Measurements from ENCODE around the gene TENM3.
A peak's percentile ranks its signal among the peaks of the same experiment; 100 is the strongest.

TENM3 gene

DNA sequence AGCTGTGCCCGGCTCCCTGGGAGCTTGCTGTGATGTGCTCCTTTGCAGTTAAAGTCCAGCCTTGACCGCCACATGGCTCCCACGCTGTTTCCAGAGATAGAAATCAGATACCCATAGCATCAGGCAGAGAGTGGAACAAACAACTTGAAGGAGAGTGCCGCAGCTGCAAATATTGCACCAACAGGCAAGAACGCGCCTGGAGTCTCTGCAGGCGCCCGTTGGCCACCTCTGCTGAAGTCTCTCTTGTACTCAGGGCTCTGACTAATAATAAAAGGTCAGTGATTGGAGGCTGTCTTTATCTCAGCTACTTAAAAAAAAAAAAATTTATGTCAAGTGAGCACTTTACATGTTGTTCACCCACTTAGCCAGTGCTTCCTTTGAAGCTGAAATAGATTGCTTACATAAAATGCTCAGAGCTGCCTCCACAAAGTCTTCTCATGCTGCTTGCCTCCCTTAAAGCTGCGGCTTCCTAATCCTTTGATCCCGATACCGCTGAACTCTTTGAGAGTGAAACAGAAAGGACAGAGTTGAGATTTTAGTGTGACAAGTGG, 30.9 kb upstream of the TENM3 start:
- Histone ChIP-seq H3K36me3 (ENCODE audit: insufficient read depth, low read length) (no peaks in the 10 kb centered on the region), H3K9me3 (replicated peaks; ENCODE audit: low read length) (no peaks in the 10 kb centered on the region), H3K4me3 (ENCODE audit: low read length) (peak overlapping the region; percentile 60), H3K4me1 (ENCODE audit: control insufficient read depth, insufficient read depth, low read length) (peaks cover 34% of the 10 kb centered on the region), H3K9ac (ENCODE audit: low read depth, low read length) (peak overlapping the region; percentile 69), H3K27me3 (ENCODE audit: control insufficient read depth, insufficient read depth, low read length) (no peaks in the 10 kb centered on the region), H3K4me2 (ENCODE audit: low read length) (peak overlapping the region; percentile 77)

DNA sequence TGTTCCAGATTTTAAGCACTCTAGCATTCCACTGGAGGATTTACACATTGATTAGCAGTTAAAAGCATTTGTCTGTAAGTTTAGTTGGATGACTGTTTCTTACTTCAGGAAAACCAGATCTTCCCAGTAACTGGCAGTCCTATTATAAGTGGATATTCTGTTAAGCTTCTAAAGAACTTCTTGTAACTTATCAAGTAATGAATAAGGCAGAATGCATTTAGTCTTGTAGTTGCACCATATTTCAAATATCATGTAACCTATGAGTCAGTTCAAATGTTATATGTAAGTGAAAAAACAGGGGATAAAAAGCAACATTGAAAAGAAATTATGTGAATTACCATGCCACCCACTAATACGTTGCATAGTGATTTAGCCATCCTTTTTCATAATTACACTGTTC, 30.2 kb upstream of the TENM3 start:
- Histone ChIP-seq H3K9me3 (replicated peaks; ENCODE audit: low read length) (no peaks in the 10 kb centered on the region), H3K4me3 (ENCODE audit: low read length) (peak overlapping the region; percentile 60), H3K4me2 (ENCODE audit: low read length) (peak overlapping the region; percentile 77), H3K27me3 (ENCODE audit: control insufficient read depth, insufficient read depth, low read length) (no peaks in the 10 kb centered on the region), H3K36me3 (ENCODE audit: insufficient read depth, low read length) (no peaks in the 10 kb centered on the region), H3K9ac (ENCODE audit: low read depth, low read length) (peak overlapping the region; percentile 69), H3K4me1 (ENCODE audit: control insufficient read depth, insufficient read depth, low read length) (peaks cover 27% of the 10 kb centered on the region)

DNA sequence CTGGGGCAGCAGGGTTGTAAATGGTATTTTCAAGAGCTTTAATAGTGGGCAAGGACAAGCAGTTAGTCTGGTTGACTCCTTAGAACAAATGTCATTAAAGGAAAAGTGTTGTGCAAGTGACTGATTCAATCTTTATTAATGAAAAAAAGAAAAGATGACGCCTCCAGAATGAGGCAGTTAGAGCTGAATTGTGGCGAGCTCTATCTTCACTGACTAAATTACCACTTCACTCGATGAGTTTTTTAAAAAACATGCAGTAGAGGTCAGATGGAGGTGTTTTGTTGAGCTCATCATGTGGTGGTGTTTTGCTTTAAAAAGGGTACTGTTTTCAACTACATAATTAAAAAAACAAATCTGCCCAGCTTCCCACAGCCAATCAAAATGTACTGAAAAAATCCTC, 28.1 kb upstream of the TENM3 start:
- Histone ChIP-seq H3K4me3 (ENCODE audit: low read length) (no peak overlapping the region), H3K36me3 (ENCODE audit: insufficient read depth, low read length) (no peaks in the 10 kb centered on the region), H3K4me1 (ENCODE audit: control insufficient read depth, insufficient read depth, low read length) (peaks cover 26% of the 10 kb centered on the region), H3K9me3 (replicated peaks; ENCODE audit: low read length) (no peaks in the 10 kb centered on the region), H3K9ac (ENCODE audit: low read depth, low read length) (no peak overlapping the region), H3K4me2 (ENCODE audit: low read length) (no peak overlapping the region), H3K27me3 (ENCODE audit: control insufficient read depth, insufficient read depth, low read length) (no peaks in the 10 kb centered on the region)

DNA sequence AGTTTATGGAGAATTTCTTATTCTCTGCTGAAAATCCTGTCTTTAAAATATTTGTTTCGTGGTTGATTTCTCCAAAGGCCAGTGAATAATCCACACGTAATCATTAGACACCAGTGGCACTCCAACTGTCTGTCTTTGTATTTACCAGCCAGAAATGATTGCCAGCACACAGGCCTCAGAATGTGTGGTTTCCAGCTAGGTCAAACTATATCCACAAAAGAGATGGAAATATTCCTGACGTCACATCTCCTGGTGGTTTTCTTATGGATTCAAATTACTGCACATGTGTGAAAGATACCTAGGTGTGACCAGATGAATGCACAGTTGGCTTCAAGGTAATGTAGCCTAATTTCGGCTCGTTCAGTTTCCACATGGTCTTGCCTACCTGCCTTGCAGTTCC, 27.2 kb upstream of the TENM3 start:
- Histone ChIP-seq H3K4me1 (ENCODE audit: control insufficient read depth, insufficient read depth, low read length) (peaks cover 26% of the 10 kb centered on the region), H3K4me3 (ENCODE audit: low read length) (no peak overlapping the region), H3K9ac (ENCODE audit: low read depth, low read length) (no peak overlapping the region), H3K4me2 (ENCODE audit: low read length) (no peak overlapping the region), H3K36me3 (ENCODE audit: insufficient read depth, low read length) (no peaks in the 10 kb centered on the region), H3K9me3 (replicated peaks; ENCODE audit: low read length) (no peaks in the 10 kb centered on the region), H3K27me3 (ENCODE audit: control insufficient read depth, insufficient read depth, low read length) (no peaks in the 10 kb centered on the region)

DNA sequence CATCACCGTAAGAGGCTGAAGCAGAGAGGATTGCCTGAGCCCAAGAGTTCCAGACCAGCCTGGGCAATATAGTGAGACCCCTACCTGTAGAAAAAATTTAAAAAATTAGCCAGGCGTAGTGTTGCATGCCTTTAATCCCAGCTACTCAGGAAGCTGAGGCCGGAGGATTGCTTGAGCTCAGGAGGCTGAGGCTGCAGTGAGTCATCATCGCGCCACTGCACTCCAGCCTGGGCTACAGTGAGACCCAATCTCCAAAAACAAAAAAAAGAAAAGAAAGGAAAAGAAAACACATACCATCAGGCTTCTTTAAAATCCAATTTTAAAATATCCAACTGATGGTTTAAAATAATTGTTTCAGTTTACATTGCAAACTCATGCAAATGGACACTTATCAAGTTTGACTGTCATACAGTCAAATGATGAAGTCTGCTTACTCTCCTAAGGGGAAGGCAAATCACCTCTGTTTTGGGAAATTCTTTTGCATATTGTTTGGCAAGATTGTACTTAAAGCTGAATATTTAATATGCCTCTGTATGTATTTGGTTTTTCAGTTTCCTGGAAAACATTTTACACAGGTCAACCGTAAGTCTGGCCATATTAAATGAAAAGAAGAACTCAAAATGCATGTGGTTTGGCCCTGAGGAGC, 23.7 kb upstream of the TENM3 start:
- H3K4me3 ChIP-seq (ENCODE audit: low read length) = no peak overlapping the region

DNA sequence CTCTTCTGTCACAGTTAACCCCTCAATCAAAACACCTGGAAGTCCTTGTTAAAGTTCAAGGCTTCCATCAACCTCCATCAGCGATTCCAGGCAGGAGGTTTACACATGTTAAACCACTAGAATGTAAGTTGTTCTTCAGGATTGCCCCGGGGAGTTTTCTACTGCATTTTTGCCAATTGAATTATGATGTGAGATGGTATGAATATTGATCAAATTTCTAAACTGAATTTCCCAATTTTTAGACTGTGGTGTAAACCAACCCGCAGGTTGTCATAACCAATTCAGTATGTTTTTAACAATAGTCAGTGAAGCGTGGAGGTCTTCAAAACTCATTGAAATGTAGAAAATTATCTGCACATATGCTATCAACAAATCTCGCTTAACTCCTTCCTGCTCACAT, 21.2 kb upstream of the TENM3 start:
- peaks cover 7% of the 10 kb centered on the region for H3K4me1 ChIP-seq (ENCODE audit: control insufficient read depth, insufficient read depth, low read length)

More for the DNA sequence above, 23.7 kb upstream of the TENM3 start:
- no peaks in the 10 kb centered on the region for H3K9me3 ChIP-seq (replicated peaks; ENCODE audit: low read length)
- H3K27me3 ChIP-seq (ENCODE audit: control insufficient read depth, insufficient read depth, low read length) = no peaks in the 10 kb centered on the region
- H3K4me2 ChIP-seq (ENCODE audit: low read length) = no peak overlapping the region
- H3K36me3 ChIP-seq (ENCODE audit: insufficient read depth, low read length) = no peaks in the 10 kb centered on the region
- H3K4me1 ChIP-seq (ENCODE audit: control insufficient read depth, insufficient read depth, low read length) = peaks cover 7% of the 10 kb centered on the region
- no peak overlapping the region for H3K9ac ChIP-seq (ENCODE audit: low read depth, low read length)

DNA sequence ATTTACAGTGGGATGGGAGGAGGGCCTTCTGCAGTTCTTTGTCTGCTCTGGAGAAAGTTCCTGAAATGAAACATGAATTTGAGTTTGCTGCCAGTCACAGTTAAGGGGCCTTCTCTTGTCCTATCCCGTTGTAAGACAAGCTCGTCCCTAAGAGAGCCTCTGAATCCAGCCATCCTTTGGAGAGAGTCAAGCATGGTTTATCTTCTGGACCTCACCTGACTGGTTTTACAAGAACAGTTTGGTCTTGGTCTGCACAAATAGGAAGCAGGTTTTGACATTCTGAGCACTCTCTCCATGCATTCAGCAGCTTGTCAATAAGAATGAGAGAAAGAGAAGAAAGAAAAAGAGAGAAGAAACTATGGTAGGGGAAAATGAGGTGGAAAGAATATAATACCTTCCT, 20.4 kb upstream of the TENM3 start:
- Histone ChIP-seq H3K4me2 (ENCODE audit: low read length) (no peak overlapping the region), H3K4me3 (ENCODE audit: low read length) (no peak overlapping the region), H3K27me3 (ENCODE audit: control insufficient read depth, insufficient read depth, low read length) (no peaks in the 10 kb centered on the region), H3K4me1 (ENCODE audit: control insufficient read depth, insufficient read depth, low read length) (peaks cover 7% of the 10 kb centered on the region), H3K9ac (ENCODE audit: low read depth, low read length) (no peak overlapping the region), H3K9me3 (replicated peaks; ENCODE audit: low read length) (no peaks in the 10 kb centered on the region), H3K36me3 (ENCODE audit: insufficient read depth, low read length) (no peaks in the 10 kb centered on the region)

More for the DNA sequence above, 21.2 kb upstream of the TENM3 start:
- H3K36me3 ChIP-seq (ENCODE audit: insufficient read depth, low read length) = no peaks in the 10 kb centered on the region
- H3K27me3 ChIP-seq (ENCODE audit: control insufficient read depth, insufficient read depth, low read length) = no peaks in the 10 kb centered on the region
- H3K9ac ChIP-seq (ENCODE audit: low read depth, low read length) = no peak overlapping the region
- no peaks in the 10 kb centered on the region for H3K9me3 ChIP-seq (replicated peaks; ENCODE audit: low read length)
- no peak overlapping the region for H3K4me3 ChIP-seq (ENCODE audit: low read length)
- no peak overlapping the region for H3K4me2 ChIP-seq (ENCODE audit: low read length)

- H3K4me2 ChIP-seq (ENCODE audit: low read length) = no peak overlapping the region
- H3K4me3 ChIP-seq (ENCODE audit: low read length) = no peak overlapping the region
- H3K9me3 ChIP-seq (replicated peaks; ENCODE audit: low read length) = no peaks in the 10 kb centered on the region
- H3K9ac ChIP-seq (ENCODE audit: low read depth, low read length) = no peak overlapping the region
- H3K36me3 ChIP-seq (ENCODE audit: insufficient read depth, low read length) = no peaks in the 10 kb centered on the region
- peaks cover 8% of the 10 kb centered on the region for H3K4me1 ChIP-seq (ENCODE audit: control insufficient read depth, insufficient read depth, low read length)
- no peaks in the 10 kb centered on the region for H3K27me3 ChIP-seq (ENCODE audit: control insufficient read depth, insufficient read depth, low read length)
These were observed 19.5 kb upstream of the TENM3 start for GRCh38 chr4:182223708-182224107.

DNA sequence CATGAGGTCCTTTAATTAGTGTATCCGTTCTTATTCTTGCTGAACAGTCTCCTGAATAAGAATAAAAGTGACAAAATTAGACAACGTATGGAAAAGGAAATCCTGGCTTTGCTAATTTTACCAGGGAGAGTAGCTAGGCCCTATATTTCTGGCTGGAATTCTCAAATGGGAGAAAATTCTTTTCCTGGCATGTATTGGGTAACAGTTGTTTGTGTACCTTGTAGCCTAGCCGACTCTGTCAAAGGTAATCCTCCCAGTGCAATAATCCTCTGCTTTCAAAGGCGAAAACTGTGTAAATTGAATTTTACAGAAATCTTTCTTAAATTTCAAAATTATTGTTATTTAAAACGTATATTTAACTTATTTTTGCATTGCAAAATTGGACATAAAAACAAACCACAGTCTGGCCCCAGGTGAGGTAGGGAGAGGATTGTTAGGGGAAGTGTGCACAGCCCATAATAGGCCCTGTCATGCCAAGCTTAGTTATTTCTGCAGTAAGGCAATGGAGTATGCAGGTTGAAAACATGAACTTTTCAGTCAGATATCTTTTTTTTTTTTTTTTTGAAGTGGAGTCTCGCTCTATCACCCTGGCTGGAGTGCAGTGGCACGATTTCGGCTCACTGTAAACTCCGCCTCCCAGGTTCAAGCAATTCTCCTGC, 18.9 kb upstream of the TENM3 start:
- H3K4me3 ChIP-seq (ENCODE audit: low read length) = no peak overlapping the region
- H3K27me3 ChIP-seq (ENCODE audit: control insufficient read depth, insufficient read depth, low read length) = no peaks in the 10 kb centered on the region
- no peaks in the 10 kb centered on the region for H3K9me3 ChIP-seq (replicated peaks; ENCODE audit: low read length)
- H3K4me2 ChIP-seq (ENCODE audit: low read length) = no peak overlapping the region
- H3K9ac ChIP-seq (ENCODE audit: low read depth, low read length) = no peak overlapping the region
- peaks cover 12% of the 10 kb centered on the region for H3K4me1 ChIP-seq (ENCODE audit: control insufficient read depth, insufficient read depth, low read length)
- H3K36me3 ChIP-seq (ENCODE audit: insufficient read depth, low read length) = no peaks in the 10 kb centered on the region

GRCh38 chr4:182225257-182225852, 17.8 kb upstream of the TENM3 start:
- peaks cover 9% of the 10 kb centered on the region for H3K4me1 ChIP-seq (ENCODE audit: control insufficient read depth, insufficient read depth, low read length)
- H3K9ac ChIP-seq (ENCODE audit: low read depth, low read length) = no peak overlapping the region
- no peaks in the 10 kb centered on the region for H3K27me3 ChIP-seq (ENCODE audit: control insufficient read depth, insufficient read depth, low read length)
- no peaks in the 10 kb centered on the region for H3K9me3 ChIP-seq (replicated peaks; ENCODE audit: low read length)
- H3K4me2 ChIP-seq (ENCODE audit: low read length) = no peak overlapping the region
- no peaks in the 10 kb centered on the region for H3K36me3 ChIP-seq (ENCODE audit: insufficient read depth, low read length)
- no peak overlapping the region for H3K4me3 ChIP-seq (ENCODE audit: low read length)

- no peak overlapping the region for H3K9ac ChIP-seq (ENCODE audit: low read depth, low read length)
- H3K27me3 ChIP-seq (ENCODE audit: control insufficient read depth, insufficient read depth, low read length) = no peaks in the 10 kb centered on the region
- no peaks in the 10 kb centered on the region for H3K36me3 ChIP-seq (ENCODE audit: insufficient read depth, low read length)
- H3K4me1 ChIP-seq (ENCODE audit: control insufficient read depth, insufficient read depth, low read length) = peaks cover 22% of the 10 kb centered on the region
- H3K4me2 ChIP-seq (ENCODE audit: low read length) = no peak overlapping the region
- H3K4me3 ChIP-seq (ENCODE audit: low read length) = no peak overlapping the region
- H3K9me3 ChIP-seq (replicated peaks; ENCODE audit: low read length) = no peaks in the 10 kb centered on the region
These were observed 15.6 kb upstream of the TENM3 start for GRCh38 chr4:182227611-182228010.

Measured in skeletal muscle satellite cell (primary cell).